Transverse colon (tissue), 4 donors: ENCODE results near the gene ABCA12.

ENCODE experiments used
- POLR2A ChIP-seq: fragments of 450-650 bp; IDR thresholded peaks from one replicate; pipeline ENCODE4 v1.6.1; 2016; ENCODE audit warnings: antibody characterized with exemption, mild to moderate bottlenecking, moderate library complexity
- POLR2AphosphoS5 ChIP-seq, 3 donors: sonication (generic); formaldehyde crosslinking; IDR thresholded peaks; one replicate each; pipeline ENCODE4 v1.6.1; 2016; ENCODE audit warnings: antibody characterized with exemption in 3 of 3
- TF ChIP-seq, protein P1 (sequence below), 5 experiments: fragments of 200-600 bp in 3 of 5; fragments of 450-650 bp in 2 of 5; sonication (generic) in 3 of 5; IDR thresholded peaks; 1 replicate in 2 of 5; 2 replicates in 3 of 5; pipeline ENCODE4 v1.5.1; 2016 to 2017; ENCODE audit warnings: antibody characterized with exemption in 5 of 5, inconsistent platforms in 3 of 5, mild to moderate bottlenecking in 2 of 5, moderate library complexity in 1 of 5

DNA sequence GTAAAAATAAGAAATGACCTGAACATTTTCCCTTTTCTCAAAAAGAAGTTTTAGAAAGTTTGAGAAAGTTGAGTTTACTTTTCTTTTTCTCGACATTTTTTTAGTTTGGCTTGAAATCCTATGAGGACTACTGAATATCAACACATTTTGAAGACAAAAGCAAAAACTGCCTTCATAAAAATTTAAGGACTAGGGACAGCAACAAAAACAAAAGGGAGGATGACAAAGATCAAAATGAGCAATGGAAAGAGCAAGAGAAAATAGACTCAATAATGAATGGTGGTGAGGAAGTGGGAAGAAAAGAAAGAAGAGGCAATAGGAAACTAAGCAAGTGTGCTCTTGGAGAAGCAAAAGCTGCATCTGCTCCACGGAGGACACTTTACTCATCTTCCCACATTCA lies 82.5 kb downstream of the ABCA12 start:
- no peak for TF ChIP-seq POLR2A
- TF ChIP-seq, protein P1, sequence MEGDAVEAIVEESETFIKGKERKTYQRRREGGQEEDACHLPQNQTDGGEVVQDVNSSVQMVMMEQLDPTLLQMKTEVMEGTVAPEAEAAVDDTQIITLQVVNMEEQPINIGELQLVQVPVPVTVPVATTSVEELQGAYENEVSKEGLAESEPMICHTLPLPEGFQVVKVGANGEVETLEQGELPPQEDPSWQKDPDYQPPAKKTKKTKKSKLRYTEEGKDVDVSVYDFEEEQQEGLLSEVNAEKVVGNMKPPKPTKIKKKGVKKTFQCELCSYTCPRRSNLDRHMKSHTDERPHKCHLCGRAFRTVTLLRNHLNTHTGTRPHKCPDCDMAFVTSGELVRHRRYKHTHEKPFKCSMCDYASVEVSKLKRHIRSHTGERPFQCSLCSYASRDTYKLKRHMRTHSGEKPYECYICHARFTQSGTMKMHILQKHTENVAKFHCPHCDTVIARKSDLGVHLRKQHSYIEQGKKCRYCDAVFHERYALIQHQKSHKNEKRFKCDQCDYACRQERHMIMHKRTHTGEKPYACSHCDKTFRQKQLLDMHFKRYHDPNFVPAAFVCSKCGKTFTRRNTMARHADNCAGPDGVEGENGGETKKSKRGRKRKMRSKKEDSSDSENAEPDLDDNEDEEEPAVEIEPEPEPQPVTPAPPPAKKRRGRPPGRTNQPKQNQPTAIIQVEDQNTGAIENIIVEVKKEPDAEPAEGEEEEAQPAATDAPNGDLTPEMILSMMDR (IDR thresholded peaks at IDR 0.05), result no peak
- TF ChIP-seq POLR2AphosphoS5 (IDR thresholded peaks at IDR 0.05), result no peak
